Esophagus squamous epithelium (tissue), 5 donors: ENCODE results near the gene CELA2B. TPM values are rescaled to one million over a fixed set of nuclear protein-coding genes. Genes with fewer than 3 reads are reported as not detected.
"Not testable (repeated sequence)": the region's sequence is repeated elsewhere in the genome, so short reads cannot be mapped to it uniquely, and the experiment has no call there.

Experiments
- DNase-seq: peaks from one replicate; lab custom pipeline; 2025; lab: John Stamatoyannopoulos, UW
- H3K27ac ChIP-seq, 4 donors: fragments of 200-600 bp; sonication (generic); one replicate each; pipeline ENCODE4 v1.5.1; 2016 to 2019; ENCODE audit warnings: mild to moderate bottlenecking in 1 of 4
- H3K27me3 ChIP-seq, 4 donors: fragments of 200-600 bp; sonication (generic); 1 replicate in 3 of 4; 2 replicates in 1 of 4; pipeline versions ENCODE4 v1.5.1 to v1.6.0; 2017 to 2021; ENCODE audit warnings: antibody characterized with exemption in 1 of 4
- H3K36me3 ChIP-seq, 3 donors: fragments of 200-600 bp; sonication (generic); one replicate each; pipeline ENCODE4 v1.5.1; 2016 to 2019
- H3K4me1 ChIP-seq, 3 donors: fragments of 200-600 bp; sonication (generic); one replicate each; pipeline ENCODE4 v1.5.1; 2017 to 2019
- H3K4me3 ChIP-seq, 4 donors: fragments of 200-600 bp; sonication (generic); 1 replicate in 3 of 4; 2 replicates in 1 of 4; pipeline ENCODE4 v1.5.1; 2016 to 2019; ENCODE audit warnings: mild to moderate bottlenecking in 2 of 4, moderate library complexity in 1 of 4
- H3K9me3 ChIP-seq, 3 donors: fragments of 200-600 bp; sonication (generic); one replicate each; pipeline ENCODE4 v1.5.1; 2016 to 2019
- POLR2A ChIP-seq, 4 donors: fragments of 450-650 bp; IDR thresholded peaks; one replicate each; pipeline ENCODE4 v1.6.1; 2017; ENCODE audit warnings: antibody characterized with exemption in 4 of 4, mild to moderate bottlenecking in 4 of 4, moderate library complexity in 3 of 4
- WGBS, 2 donors: methylation state at CpG; one replicate each; pipeline ENCODE4 v1.1.5; 2018; 5-methylcytosine and 5-hydroxymethylcytosine counted together
- intact Hi-C: fragments of 100-400 bp; cut with DNase I; formaldehyde crosslinking; loops from one replicate; pipeline ENCODE4 v1.15.0; 2022
- total RNA-seq, 4 donors: library from RNA; depleted of rRNA; stranded (reverse); fragments of >200 nt; gene quantifications; one replicate each; pipeline ENCODE4 v1.1.0, GENCODE V29; 2016
- TF ChIP-seq, protein P1 (sequence below), 6 experiments: fragments of 450-650 bp in 4 of 6; fragments of 200-600 bp in 2 of 6; sonication (generic) in 2 of 6; IDR thresholded peaks; one replicate each; pipeline ENCODE4 v1.5.1; 2016 to 2019; ENCODE audit warnings: antibody characterized with exemption in 6 of 6, mild to moderate bottlenecking in 4 of 6, moderate library complexity in 4 of 6
- donor health status: DM: yes; HTN: yes; CAD: no.

The CELA2B gene
- total RNA-seq, 4 donors from 2014 or later: not detected

DNA sequence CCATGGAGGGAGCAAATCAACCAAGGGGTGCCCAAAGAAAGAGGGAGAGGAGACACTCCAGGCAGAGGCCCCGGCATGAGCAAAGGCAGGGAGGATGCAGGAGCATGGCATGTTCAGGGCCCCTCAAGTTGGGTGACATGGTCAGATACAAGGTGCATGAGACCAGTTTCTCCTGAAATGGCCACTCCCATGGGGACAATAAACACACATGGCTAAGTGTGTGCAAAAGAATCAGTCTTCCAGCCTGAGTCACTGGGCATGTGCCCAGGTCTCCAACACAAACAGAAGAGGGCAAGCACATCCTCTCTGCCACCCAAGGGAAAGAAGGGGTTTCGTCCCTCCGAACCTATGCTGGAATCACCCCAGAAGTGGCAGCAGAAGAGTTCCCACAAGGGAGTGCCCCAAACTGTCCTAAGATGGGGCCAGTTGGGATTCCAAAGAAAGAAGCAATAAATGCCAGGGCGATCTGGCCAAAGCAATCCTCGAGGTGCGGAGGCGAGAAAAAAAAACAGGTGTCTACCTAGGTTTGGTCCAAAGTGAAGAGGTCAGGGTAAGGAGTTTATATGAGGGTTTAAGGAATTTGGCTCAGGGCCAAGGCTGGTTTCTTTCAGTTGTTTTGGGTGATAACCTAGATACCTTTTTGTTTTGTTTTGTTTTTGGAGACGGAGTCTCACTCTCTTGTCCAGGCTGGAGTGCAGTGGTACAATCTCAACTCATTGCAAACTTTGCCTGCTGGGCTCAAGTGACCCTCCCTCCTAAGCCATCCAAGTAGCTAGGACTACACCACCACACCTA, 34.9 kb downstream of the CELA2B start:
- H3K4me3 ChIP-seq: no peak overlapping the region
- TF ChIP-seq, protein P1, sequence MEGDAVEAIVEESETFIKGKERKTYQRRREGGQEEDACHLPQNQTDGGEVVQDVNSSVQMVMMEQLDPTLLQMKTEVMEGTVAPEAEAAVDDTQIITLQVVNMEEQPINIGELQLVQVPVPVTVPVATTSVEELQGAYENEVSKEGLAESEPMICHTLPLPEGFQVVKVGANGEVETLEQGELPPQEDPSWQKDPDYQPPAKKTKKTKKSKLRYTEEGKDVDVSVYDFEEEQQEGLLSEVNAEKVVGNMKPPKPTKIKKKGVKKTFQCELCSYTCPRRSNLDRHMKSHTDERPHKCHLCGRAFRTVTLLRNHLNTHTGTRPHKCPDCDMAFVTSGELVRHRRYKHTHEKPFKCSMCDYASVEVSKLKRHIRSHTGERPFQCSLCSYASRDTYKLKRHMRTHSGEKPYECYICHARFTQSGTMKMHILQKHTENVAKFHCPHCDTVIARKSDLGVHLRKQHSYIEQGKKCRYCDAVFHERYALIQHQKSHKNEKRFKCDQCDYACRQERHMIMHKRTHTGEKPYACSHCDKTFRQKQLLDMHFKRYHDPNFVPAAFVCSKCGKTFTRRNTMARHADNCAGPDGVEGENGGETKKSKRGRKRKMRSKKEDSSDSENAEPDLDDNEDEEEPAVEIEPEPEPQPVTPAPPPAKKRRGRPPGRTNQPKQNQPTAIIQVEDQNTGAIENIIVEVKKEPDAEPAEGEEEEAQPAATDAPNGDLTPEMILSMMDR (IDR thresholded peaks at IDR 0.05): no peak
- no peak for TF ChIP-seq POLR2A (IDR thresholded peaks at IDR 0.05)
- intact Hi-C loops: no loop called here
- no peaks in the 10 kb centered on the region for H3K27me3 ChIP-seq
- peaks cover 0 to 57% (median 0%) of the 10 kb centered on the region in 3 donors for H3K36me3 ChIP-seq
- no peak for DNase-seq
- no peaks in the 10 kb centered on the region for H3K9me3 ChIP-seq
- peaks cover 0 to 25% (median 0%) of the 10 kb centered on the region in 3 donors for H3K4me1 ChIP-seq
- WGBS, 2 donors: 90 to 95% methylated on average over 6 to 8 of the region's 8 CpGs
- H3K27ac ChIP-seq: peak overlapping the region in 2 of 4 donors; percentile 42 to 47

DNA sequence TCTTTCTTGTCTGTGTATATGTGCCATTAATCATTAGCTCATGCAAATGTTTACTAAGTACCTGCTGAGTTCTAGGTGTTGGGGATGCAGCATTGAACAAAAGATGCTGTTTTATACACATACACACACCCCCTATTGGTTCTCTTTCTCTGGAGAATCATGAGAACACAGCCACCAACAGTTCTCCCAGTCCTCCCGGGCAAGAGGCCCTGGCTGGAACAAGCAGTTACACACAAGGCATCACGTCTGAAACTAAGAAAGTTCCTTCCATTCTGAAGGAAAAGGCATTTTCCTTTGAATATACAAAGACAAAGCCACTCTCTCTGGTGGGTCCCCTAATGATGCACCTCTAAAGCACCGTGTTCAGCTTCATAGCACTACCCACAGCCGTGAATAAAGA, 37.3 kb downstream of the CELA2B start:
- Histone ChIP-seq H3K36me3 (peaks cover 0 to 54% (median 0%) of the 10 kb centered on the region in 3 donors), H3K9me3 (no peaks in the 10 kb centered on the region), H3K27ac (no peak overlapping the region), H3K4me3 (no peak overlapping the region), H3K27me3 (no peaks in the 10 kb centered on the region), H3K4me1 (peaks cover 0 to 28% (median under 1%) of the 10 kb centered on the region in 3 donors)
- 78 to 83% methylated on average over 4 of the region's 4 CpGs for WGBS, 2 donors
- TF ChIP-seq POLR2A (IDR thresholded peaks at IDR 0.05): no peak
- TF ChIP-seq, protein P1 (IDR thresholded peaks at IDR 0.05): no peak
- intact Hi-C loops: no loop called here
- no peak for DNase-seq

DNA sequence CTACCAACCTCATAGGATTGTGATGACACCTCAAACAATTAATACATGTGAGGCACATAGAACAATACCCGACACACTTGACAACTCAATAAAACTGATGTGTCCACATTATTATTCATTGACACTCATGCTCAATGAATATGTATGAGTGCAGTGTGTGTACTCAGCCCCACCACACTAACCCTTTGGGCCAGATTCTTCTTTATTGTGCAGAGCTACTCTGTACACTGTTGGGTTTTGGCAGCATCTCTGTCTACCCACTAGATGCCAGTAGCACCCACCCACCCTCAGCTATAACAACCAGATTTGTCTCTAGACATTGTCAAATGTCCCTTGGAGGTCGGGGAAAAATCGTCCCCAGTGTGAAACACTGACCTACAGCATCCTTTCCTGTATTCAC, 38.0 kb downstream of the CELA2B start:
- no peak overlapping the region for H3K27ac ChIP-seq
- no peak overlapping the region for H3K4me3 ChIP-seq
- WGBS, 2 donors: 91 to 92% methylated on average over 3 of the region's 3 CpGs
- no peak for DNase-seq
- TF ChIP-seq, protein P1 (IDR thresholded peaks at IDR 0.05): no peak
- no peak for TF ChIP-seq POLR2A (IDR thresholded peaks at IDR 0.05)
- peaks cover 0 to 50% (median 0%) of the 10 kb centered on the region in 3 donors for H3K36me3 ChIP-seq
- H3K4me1 ChIP-seq: peaks cover 0 to 30% (median 4%) of the 10 kb centered on the region in 3 donors
- no peaks in the 10 kb centered on the region for H3K27me3 ChIP-seq
- intact Hi-C loops: no loop called here
- no peaks in the 10 kb centered on the region for H3K9me3 ChIP-seq

DNA sequence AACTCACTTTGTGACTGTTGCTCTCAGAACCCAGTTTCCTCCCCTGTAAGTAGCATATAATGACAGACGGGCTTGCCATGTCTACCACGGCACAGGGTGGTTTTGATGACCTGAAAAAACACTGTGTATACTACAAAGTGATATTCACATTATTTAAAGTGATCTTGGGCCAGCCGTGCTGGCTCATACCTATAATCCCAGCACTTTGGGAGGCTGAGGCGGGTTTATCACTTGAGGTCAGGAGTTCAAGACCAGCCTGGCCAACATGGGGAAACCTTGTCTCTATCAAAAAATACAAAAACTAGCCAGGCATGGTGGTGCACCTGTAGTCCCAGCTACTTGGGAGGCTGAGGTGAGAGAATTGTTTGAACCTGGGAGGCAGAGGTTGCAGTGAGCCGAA, 38.7 kb downstream of the CELA2B start:
- intact Hi-C loops, DNase-seq, H3K27ac ChIP-seq, H3K4me3 ChIP-seq, H3K9me3 ChIP-seq, H3K27me3 ChIP-seq: not testable (repeated sequence)
- 89 to 94% methylated on average over 2 to 3 of the region's 5 CpGs for WGBS, 2 donors
- Histone ChIP-seq H3K36me3 (peaks cover 0 to 50% (median 0%) of the 10 kb centered on the region in 3 donors), H3K4me1 (peaks cover 0 to 30% (median 4%) of the 10 kb centered on the region in 3 donors)

DNA sequence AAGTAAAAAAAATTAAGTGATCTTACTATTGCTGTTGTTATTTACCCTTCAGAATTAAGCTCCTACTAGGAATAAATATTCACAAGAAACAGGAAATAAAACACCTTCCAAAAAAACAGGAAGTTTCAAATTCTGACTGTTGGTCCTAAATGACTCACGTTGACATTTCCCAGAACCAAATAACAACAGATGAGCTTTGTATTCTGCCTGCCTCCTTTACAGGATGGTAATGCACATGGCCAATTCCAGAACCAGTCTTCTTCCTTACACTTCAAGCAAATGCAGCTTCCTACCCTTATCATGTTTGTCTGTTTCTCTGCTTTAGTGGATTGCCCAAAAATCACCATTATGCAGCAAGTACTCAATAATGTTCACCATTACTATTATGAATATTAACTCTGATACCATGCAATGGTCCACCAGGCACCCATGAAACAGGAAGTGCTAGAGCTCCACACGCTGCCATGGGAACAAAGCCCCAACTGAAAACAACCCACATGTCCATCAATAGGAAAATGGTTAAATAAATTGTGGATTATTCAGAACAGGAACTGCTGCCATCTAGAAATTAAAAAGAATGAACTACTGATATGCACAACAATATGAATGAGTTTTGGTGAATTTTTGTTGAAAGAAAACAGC, 39.2 kb downstream of the CELA2B start:
- DNase-seq: no peak
- Histone ChIP-seq H3K27me3 (no peaks in the 10 kb centered on the region), H3K4me1 (peaks cover 0 to 27% (median 4%) of the 10 kb centered on the region in 3 donors), H3K36me3 (peaks cover 0 to 50% (median 0%) of the 10 kb centered on the region in 3 donors), H3K9me3 (no peaks in the 10 kb centered on the region), H3K4me3 (no peak overlapping the region), H3K27ac (no peak overlapping the region)
- intact Hi-C loops: no loop called here
- no peak for TF ChIP-seq POLR2A (IDR thresholded peaks at IDR 0.05)
- TF ChIP-seq, protein P1 (IDR thresholded peaks at IDR 0.05): no peak
- WGBS, 2 donors: 47 to 61% methylated on average over 2 of the region's 2 CpGs
